Fibroblast of gingiva (primary cell): ENCODE results near the gene C1QTNF7.
A peak's percentile ranks its signal among the peaks of the same experiment; 100 is the strongest.

Experiments used
- DNase-seq: peaks from one replicate; pipeline ENCODE4 v3.0.0-alpha.2; 2011; ENCODE audit warnings: low read depth

Gene C1QTNF7, protein sequence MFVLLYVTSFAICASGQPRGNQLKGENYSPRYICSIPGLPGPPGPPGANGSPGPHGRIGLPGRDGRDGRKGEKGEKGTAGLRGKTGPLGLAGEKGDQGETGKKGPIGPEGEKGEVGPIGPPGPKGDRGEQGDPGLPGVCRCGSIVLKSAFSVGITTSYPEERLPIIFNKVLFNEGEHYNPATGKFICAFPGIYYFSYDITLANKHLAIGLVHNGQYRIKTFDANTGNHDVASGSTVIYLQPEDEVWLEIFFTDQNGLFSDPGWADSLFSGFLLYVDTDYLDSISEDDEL

DNA sequence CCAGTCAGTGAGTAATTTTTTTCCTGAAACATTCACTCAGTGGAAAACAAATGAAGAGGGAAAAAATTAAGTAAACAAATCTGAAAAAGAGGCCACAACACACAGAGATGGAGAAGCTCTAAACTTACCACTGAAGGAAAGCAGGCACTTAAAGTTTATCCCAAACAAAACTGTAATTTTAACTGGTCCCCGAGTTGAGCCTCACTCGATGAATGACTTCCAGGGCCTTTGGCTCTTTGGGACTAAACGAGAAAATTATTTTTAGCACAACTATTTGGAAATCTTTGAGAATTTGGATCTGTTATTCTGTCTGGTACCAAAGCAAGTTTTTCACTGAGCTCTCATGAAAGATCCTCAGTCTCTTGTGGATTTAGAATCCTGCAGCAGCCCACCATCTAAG, at the start of gene C1QTNF7:
Gene C1QTNF7 (plus strand): TSS at position 333 of the 400 bp plus-strand sequence. CDS start 7,711 bp downstream, outside the sequence.
- peak; percentile 7 for DNase-seq

DNA sequence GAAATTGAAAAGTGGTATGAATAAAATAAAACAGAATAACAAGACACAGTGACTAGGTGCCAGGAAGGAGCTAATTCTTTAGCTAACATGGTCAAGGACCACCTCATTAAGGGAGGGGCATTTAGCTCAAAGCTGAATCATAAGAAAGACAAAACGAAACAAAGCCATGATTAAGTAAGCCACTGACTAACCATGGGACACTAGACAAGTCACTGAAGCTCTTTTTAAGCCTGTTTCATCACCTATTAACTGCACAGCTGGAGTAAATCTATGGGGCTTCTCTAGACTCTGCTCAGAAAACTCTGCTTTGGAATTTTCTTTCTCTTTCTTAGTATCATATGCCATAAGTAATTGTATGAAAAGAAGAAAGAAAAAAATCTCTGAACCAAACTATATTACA, 49.8 kb upstream of the C1QTNF7 start:
- peak; percentile 44 for DNase-seq

DNA sequence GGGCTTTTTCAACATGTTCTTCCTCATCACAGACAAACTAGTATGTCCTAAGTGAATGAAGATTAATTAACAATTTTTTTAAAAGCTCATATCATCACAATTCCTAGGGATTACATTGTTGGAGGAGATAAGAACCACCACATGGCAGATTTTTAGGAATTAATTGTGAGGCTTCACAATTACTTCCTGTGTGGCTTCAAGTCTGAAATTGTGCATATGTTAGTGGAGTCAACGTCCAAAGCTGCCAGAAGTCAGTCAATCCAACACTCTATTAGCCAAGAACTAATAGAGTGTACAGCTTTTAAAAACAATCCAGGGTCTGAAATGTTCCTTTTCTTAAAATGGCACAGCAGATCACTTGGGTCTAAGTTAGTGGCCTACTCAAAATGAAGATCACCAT, 49.3 kb upstream of the C1QTNF7 start:
- no peak for DNase-seq

DNA sequence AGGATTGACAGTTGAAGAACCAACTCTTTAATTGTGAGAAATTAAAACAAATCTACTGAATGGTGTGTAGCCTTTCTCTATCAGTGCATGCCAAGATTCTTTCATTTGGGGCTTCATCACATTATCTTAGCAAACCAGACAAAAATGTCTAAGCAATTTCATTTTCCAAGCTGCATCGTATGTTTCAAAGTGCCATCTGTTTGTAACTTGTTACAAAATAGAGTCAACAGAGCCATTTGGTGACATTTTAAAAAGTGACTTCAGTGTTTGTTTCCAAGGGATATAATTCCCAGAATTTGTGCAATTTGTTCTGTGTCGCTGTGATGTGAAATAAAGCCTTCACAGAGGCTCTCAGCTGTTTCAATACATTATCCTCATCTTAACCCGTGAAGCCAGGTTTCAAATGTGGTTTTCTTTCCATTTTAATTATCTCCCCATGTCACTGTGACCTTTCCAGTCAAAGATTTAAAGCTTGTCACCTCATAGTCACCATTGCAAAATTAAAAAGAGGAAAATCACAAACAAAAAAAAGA, 46.0 kb upstream of the C1QTNF7 start:
- DNase-seq, result no peak

DNA sequence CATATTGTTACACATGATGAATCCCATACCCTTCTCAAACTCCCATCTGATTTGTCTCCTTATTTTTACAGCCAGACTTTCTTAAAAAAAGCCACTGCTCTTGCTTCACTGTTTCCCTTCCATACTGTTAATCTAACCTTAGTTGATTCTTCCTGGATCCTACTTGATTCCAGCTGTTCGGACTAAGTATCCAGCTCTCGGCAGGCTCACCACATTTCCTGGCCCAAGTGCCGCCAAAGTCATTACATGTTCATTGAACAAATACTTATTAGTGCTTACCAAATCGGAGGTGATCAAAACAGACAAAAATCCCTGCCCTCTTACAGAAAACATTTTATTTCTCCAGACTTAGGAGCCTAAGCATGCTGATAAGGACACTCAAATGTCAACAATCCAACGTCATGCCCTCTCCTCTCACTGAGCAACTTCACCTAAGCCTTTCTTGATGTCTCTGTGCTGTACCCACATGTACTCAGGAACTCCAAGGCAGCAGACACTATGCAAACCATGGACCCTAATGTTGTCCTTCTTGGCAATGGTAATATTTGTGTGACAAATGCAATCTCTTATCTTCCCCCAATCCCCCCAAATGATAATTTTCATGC, 45.1 kb upstream of the C1QTNF7 start:
- DNase-seq, result no peak

DNA sequence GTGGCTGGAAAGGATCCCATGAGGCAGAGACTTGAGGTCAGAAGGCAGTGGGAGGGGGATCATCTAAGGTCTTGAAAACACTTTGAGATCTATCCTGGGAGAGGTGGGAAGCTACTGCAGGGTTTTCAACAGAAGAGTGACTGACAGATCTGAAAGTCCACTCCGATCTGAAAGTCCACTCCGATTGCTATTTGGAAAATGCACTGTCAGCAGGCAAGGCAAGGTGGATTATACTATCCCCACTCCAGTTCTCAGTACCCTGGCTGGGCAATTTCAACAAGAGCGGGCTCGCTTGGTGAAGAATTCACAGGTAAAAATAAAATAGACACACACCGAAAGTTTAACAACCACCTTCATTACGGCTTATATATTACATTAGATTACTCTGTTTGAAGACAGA, 42.3 kb upstream of the C1QTNF7 start:
- no peak for DNase-seq

DNA sequence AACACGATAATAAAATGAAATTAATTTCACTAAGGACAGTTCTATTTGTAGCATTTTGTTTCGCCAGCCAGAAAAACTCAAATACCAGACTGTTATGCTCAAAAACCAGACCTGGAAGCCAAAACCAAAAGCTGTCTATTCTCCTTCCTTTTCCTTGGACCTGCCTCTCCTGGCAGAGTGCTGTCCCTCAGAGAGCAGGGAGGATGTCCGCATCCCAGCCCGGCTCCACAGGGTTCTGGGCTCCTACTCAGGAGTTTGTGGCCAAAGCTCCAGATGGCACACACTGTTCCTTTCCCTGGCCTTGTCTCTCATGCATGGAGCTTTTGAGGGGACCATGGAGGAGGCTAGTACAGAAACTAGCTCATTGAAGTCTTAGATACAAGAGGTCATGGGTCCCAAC, 41.9 kb upstream of the C1QTNF7 start:
- no peak for DNase-seq

DNA sequence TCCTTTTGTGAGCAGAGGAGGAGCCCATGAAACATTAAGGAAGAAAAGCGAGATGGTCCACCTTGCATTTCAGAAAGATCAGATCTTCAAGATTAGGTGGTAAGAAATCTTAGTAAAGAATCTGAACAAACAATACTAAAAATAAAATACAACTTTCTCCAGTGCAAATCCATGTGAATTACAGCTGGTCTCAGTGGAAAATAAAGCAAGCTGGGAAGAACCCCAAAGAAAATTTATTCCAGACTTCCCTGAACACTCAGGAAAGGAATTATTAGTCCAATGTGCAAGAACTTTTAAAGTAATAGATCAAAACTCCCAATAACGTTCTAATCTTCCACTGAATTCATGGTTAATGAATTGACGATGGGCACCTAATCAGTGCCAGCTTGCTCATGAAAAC, 37.3 kb upstream of the C1QTNF7 start:
- no peak for DNase-seq

DNA sequence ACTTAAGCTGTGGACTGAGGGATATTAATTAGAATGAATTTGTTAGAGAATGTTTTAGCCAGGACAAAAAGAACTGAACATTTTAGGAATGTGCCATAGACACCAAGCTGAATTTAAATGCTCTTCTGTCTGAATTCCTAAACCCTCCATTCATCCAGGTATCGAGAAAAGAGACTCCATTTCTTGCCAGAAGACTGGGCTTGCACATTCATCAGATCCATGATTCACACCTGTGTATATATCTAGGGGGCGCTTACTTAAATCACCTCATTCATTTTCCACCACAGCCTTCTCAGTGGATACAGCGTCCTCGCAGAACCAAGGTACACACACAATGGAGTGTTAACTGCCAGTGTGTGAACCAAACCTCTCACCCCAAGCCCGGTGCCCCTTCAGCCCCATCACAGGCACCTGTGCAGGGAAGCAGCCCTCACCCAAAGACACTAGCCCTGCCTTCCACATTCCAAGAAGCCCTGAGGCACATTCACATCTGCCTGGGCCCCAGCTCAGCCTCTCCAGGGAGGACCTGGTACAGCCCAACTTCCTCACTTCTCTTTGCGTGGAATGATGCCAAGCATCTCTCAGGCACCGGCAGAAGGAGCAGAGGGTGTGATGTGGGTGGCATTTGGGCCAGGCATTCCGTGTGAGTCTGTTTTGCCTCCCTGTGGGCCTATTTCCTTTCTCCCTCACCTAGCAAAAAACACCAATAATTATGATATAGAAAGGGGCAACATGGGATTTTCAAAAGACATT, 35.6 kb upstream of the C1QTNF7 start:
- DNase-seq, result no peak

DNA sequence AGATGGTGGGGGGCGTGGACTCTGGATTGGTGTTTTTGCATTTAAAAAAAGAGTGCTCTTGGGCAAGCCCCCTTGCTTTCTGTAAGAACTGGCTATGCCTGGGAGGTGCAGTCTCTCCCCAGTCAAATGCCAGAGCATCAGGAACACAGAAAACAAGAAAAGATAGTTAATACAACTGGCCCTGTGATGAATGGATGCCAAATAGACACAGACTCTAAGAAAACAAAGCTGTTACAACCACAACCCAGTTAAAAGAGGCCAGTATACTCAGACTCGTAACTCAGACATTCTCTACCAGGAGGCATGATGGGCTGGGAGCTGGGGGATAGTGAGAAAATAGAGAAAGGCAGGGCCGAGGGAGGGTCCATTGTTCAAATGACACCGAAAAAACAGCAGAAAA, 32.5 kb upstream of the C1QTNF7 start:
- no peak for DNase-seq

DNA sequence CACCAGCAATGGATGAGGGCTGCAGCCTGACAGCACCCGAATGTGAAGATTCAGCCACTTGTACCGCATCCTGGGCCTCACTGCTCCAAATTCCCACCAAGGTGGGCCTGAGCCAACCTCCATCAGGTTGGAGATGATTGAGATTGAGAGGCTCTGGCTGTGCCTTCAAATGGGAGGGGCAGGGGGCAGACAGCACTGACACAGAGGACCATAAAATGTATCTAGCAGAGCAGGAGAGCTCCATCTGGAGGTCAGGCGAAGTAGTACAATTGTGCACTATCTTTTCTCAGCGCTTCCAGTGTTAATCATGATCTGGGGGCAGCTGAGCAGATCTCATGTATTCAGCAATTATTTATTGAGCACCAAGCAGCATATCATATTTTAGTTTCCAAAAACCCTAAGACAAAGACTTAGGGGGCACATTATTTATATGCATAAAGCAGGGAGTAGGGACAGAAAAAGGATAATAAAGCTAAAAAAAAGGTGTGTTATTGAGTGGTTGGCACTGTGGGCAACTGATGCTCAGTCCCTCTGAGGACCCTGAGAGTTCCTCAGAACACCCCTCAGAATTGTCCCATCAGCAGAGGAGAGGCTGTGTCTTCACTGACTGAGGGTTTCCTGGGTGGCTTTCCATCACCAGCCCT, 31.6 kb upstream of the C1QTNF7 start:
- peak; percentile 27 for DNase-seq

DNA sequence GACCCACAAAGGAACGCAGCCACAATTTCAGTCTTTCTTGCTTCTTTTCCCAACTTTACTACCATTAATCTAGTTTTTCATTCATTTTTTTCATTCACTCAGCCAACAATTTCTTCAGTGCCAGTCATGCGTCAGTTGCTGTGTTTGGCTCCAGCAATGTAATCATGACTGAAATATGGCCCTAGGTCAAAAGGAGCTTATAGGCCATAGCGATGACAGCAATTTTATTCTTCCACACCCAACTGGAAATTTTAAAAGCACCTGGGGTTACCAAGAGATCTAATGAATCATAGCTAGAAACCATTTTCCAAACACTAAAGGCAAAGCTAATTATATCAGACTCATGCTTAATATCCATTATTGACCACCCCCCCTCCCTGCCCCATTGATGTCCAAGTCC, 29.8 kb upstream of the C1QTNF7 start:
- no peak for DNase-seq

DNA sequence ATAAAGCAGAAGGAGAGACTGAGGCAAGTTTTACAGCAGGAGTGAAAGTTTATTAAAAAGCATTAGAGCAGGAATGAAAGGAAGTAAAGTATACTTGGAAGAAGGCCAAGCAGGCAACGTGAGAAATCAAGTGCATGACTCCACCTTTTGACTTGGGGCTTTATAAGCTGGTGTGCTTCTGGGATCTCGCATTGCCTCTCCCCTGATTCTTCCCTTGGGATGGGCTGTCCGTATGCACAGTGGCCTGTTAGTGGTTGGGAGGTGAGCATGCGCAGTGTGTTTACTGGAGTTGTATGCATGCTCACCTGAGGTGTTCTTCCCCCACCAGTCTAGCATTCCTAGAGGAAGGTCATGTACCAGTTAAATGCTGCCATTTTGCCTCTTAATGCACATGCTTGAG, 29.1 kb upstream of the C1QTNF7 start:
- no peak for DNase-seq

DNA sequence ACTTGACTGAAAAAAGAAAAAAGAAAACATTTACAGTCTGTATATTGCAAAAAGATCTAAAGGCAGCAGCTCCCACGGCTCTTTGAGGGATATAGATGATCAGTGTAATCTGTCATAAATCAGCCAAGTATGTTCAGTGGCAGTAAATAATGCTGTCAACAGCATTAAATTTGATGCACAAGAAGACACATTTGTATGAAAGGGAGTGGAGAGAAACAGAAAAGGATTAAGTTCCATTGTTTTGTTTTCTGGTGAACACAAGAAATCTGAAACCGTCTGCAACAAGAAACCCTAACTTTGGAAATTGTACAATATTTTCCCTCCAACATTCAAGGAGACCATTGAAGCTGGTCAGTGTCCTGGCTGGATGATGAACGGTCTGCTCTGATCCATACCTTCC, 27.6 kb upstream of the C1QTNF7 start:
- DNase-seq, result peak; percentile 30

DNA sequence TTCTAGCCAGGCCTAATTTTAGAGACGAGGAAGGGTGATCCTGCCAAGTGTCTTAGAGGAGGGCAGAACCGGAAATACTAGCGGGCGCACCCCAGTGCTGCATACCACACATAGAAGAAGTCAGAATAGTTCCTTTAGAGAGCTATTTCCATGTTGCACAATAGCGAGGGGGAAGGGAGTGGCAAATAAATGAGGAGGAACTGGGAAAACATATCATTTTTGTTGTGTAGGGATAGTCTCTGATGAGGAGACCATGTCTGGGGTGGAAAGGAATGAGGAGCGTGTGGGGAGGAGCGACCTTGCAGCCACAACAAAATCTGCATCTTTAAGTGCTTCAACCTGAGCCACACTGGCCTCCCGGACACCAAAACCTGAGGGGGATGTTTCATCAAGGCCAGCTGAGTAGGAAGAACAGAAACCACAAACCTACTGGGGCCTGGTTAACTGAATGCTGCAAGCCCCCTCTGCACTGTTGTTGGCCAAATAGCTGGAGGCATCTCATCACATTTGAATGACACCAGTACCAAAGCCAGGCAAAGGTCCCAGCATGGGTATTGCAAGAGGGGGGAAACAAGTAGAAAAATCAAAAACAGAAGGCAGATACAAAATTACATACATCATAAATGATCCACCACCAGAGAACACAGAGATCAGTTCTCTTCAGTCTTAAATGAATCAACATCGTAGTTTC, 26.7 kb upstream of the C1QTNF7 start:
- peak; percentile 94 for DNase-seq

DNA sequence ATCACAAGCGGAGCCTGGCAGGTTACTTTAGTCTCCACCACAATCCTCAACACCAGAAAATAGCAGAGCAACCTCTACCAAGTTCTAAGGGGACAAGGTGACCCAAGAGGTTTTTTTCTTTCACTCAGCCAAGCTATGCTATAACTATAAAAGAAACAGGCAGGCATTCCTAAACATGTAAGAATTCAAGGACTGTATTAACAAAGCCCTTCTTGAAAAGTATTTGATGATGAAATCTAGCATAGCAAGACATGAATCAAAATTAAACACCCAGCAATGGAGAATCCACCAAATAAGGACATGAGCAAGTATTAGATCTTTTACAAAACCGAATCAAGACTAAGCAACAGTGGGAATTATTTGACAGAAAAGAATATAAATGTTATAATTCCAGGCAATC, 25.7 kb upstream of the C1QTNF7 start:
- peak; percentile 69 for DNase-seq

DNA sequence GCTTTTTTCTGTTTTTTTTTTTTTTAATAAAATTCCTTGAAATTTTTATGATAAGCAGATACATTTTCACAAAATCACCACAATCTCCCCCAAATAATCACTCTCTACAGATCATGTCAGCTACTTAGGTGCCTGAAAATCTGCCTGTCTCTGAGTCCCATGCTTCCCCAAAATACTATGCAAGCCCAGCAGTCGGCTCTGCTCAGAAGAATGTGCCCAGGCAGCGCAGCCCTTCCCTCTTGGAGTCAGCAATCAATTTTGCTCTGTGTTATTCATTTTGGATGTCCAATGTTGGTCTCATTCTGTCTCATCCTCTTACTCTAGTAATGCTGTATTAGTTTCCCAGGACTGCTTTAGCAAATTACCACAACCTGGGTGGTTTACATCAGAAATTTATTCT, 24.9 kb upstream of the C1QTNF7 start:
- no peak for DNase-seq

DNA sequence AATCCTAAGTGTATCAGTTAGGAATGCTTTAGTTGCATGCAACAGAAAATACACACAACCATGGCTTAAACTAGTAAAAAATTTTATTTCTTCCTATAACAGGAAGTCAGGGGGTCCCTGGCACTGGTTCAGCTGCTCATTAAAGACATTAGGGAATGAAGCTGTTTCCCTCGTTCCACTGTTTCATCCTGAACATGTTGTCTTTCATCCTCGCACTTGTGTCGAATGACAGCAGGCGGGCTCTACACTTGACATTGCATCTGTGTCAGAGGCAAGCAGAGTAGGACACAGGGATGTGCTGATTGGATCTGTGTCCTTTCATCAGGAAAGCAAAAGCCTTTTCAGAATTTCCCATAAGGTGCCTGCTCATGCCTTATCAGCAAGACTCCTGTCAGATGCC, 22.8 kb upstream of the C1QTNF7 start:
- no peak for DNase-seq

DNA sequence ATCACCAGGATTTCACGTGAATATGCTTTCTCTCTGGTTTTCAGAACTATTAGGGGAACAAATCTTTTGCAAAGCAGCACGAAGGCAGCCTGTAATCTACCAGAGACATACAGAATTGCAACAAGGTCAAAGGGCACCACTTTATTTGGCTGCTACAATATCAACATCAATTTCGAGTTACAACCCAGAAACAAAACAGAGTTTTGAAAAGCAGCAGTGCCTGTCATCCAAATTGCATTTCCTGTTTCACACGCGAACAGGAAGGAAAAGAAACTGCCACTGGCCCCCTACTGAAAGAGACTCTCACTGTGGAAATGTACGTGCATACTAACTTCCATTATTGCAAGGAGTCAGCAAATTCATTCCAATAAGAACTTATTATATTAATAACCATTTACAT, 17.1 kb upstream of the C1QTNF7 start:
- DNase-seq, result no peak

DNA sequence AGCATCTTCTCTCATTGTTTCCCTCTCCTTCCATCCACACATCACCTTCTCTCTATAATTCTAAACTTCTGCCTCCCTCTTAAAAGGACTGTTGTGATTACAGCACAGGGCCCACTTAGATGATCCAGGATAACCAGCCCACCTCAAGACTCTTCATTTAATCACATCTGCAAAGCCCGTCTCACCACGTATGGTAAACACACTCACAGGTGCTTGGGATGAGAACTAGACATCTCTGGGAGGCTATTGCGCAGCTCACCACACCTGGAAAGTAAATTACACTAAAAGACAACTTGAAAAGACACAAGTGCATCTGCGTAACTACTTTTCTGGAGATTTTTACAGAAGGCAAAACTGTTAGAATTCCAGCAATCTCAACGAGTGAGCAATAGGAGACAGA, 15.4 kb upstream of the C1QTNF7 start:
- no peak for DNase-seq

DNA sequence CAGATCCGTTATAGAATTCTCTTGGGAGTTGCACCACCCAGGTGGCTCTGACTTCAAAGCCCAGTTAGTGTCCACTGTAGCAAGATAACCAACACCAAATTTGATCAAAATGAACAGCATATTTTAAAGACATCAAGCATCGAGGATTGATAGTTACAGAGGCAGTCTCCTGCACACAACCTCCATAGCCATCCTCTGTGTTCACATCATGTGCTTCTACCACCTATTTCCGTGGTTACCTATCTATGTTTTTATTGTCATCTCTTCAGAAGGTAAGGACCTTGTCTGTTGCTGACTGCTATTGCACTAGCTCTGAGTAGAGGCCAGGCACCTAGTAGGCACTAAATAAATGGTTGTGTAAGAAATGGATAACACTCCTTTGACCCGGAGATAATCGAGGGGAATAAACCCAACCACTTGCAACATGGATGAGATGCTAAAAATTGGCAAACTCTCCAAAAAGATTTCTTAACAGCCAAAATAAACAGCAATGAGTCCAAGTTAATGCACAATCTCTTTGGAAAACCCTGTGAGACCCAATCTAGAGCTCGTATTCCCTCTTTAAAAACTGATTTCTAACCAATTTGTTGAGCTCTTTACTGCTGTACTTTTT, 14.7 kb upstream of the C1QTNF7 start:
- DNase-seq, result peak; percentile 55

DNA sequence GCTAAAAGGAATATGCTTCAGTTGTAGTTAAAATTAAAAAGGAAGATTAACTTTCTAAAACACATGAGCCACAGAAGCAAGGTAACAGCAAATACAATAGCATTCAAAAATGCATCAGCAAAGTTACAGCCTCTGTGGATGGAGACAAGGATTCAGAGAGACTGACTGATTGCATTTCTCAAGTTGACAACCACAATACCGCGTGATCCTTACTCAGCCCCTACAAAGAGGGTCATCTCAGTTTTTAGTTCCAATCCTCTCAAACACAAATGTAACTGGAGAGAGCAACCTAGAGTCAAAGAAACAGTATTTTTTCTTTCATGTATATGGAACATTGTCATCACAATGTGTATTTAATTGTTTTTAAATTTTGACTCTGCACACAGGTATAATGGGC, 14.2 kb upstream of the C1QTNF7 start:
- DNase-seq, result no peak
